Activated naive CD8-positive, alpha-beta T cell treated with anti-CD3 and anti-CD28 coated beads, Interleukin-2, amount 10 ng/mL, durations not matched to agents 7 days and 5 days (primary cell): ENCODE measurements around the gene LGI4. TPM values are rescaled to one million over a fixed set of nuclear protein-coding genes. Genes with fewer than 3 reads are reported as not detected.

ENCODE experiments used
- ATAC-seq: fragments of 150-1000 bp; cut with Tn5 transposase; one replicate; pipeline ENCODE4 v1.10.0; 2021; ENCODE audit warnings: low read depth, moderate library complexity
- POLR2A ChIA-PET: fragments of 350-600 bp; sonication (Branson Sonifier 250); formaldehyde crosslinking; loops from one replicate; lab custom pipeline; 2021; ENCODE audit warnings: antibody characterized with exemption; lab: Charles Lee
- DNase-seq: peaks from one replicate; pipeline ENCODE4 v3.0.0; 2021
- H3K27ac Mint-ChIP-seq: one replicate; pipeline ENCODE4 v1.8.0; 2022; ENCODE audit warnings: mild to moderate bottlenecking, mixed read lengths
- H3K27me3 Mint-ChIP-seq: one replicate; pipeline ENCODE4 v1.8.0; 2022; ENCODE audit warnings: mild to moderate bottlenecking, moderate library complexity, mixed read lengths
- H3K36me3 Mint-ChIP-seq: one replicate; pipeline ENCODE4 v1.8.0; 2021; ENCODE audit warnings: mild to moderate bottlenecking, mixed read lengths
- H3K4me1 Mint-ChIP-seq: one replicate; pipeline ENCODE4 v1.8.0; 2021; ENCODE audit warnings: mixed read lengths
- H3K4me3 Mint-ChIP-seq: one replicate; pipeline ENCODE4 v1.8.0; 2022; ENCODE audit warnings: mild to moderate bottlenecking, moderate library complexity, mixed read lengths
- H3K9me3 Mint-ChIP-seq: one replicate; pipeline ENCODE4 v1.8.0; 2021; ENCODE audit warnings: mixed read lengths
- total RNA-seq, 2 experiments: library from RNA; stranded (reverse); gene quantifications; one replicate each; pipeline ENCODE4 v1.2.3, GENCODE V29; 2021

LGI4 gene
- total RNA-seq, 2 experiments from 2014 or later: 0.28 to 0.44 TPM

DNA sequence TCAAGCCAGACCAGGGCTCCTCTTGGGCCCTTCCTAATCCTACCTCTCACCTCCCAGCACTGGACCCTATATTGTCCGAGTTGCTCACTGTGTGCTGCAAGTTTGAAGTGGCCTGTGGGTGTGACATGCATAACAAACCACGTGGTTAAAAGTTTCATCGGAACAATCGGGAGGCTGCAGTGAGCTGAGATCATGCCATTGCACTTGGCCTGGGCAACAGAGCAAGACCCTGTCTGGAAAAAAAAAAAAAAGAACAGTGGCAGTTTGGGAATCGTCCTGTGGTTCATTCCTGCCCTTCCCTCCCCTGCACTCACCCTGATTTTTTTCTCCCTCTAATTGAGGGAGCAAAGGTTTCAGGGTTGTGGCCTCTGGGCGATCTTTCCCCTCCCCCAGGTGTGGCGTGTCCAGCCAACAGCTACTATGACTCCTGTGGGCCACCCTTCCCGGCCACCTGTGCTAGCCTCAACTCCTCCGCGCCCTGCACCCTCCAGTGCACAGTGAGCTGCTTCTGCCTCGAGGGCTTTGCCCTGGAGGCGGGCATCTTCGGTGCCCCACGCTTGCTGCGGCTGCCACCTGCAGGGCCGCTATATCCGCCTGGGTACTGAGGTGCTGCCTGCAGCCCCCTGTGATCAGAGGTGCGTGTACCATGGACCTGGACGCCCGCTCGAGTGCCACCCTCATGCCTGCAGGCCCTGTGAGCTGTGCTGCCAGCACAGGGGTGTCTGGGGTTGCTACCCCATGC is 35.5 kb downstream of the LGI4 start:
- ATAC-seq: no peak
- no peaks in the 10 kb centered on the region for H3K9me3 Mint-ChIP-seq
- POLR2A ChIA-PET: no interaction called here
- no peaks in the 10 kb centered on the region for H3K4me1 Mint-ChIP-seq
- no peak overlapping the region for H3K4me3 Mint-ChIP-seq
- no peak overlapping the region for H3K27ac Mint-ChIP-seq
- DNase-seq: no peak
- H3K27me3 Mint-ChIP-seq: peaks cover 6% of the 10 kb centered on the region
- H3K36me3 Mint-ChIP-seq: no peaks in the 10 kb centered on the region

DNA sequence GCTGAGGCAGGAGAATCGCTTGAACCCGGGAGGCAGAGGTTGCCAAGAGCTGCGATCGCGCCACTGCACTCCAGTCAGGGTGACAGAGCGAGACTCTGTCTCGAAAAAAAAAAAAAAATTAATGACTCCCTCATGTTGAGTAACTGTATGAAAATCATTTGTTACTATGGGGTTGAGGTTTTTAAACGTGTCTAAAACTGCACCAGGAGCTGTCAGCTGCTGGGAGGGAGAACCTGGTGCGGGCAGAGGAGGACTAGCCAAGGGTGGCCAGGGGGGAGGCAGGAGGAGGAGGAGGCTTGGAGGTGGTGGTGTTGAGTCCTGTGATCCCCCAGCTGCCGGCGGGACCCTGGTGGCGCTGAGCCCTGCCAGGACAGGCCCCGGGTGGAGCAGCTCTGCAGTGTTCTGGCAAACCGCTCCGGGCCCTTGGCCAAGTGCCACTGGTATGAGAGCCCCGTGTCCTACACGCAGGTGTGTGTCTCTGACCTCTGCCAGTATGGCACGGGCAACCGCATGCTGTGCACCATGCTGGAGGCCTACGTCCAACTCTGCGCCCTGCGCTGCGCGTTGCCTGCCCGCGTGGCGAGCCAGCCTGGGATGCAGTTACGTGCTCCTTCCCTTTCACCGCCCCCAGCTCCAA is 36.3 kb downstream of the LGI4 start:
- H3K36me3 Mint-ChIP-seq: no peaks in the 10 kb centered on the region
- POLR2A ChIA-PET: no interaction called here
- no peaks in the 10 kb centered on the region for H3K4me1 Mint-ChIP-seq
- H3K4me3 Mint-ChIP-seq: no peak overlapping the region
- H3K27me3 Mint-ChIP-seq: peaks cover 6% of the 10 kb centered on the region
- no peak for DNase-seq
- ATAC-seq: no peak
- H3K27ac Mint-ChIP-seq: no peak overlapping the region
- H3K9me3 Mint-ChIP-seq: no peaks in the 10 kb centered on the region

DNA sequence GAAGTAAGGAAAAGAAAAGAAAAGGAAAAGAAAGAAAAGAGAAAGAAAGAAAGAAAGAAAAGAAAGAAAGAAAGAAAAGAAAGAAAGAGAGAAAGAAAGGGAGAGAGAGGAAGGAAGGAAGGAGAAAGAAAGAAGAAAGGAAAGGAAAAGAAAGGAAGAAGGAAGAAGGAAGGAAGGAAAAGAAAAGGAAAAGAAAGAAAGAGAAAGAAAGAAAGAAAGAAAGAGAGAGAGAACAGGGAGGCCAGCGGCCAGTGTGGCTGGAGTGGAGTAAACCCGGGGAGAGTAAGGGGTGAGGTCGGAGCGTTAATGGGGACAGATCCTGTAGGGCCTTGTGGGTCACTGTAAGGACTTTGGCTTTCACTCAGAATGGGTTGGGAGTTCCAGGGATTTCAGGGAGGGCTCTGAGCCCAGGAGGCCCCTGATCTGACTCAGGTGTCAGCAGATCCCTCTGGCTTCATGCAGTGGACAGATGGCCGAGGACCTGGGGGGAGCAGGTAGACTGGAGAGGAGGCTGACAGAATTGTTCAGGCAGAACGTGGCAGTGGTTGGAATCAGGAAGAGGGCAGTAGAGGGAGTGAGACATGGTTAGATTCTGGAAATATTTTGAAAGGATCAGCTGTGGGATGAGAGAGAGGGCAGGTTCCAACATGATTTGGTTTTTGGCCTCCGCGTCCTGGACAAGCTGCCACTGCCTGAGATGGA is 39.0 kb downstream of the LGI4 start:
- H3K4me1 Mint-ChIP-seq: no peaks in the 10 kb centered on the region
- POLR2A ChIA-PET: no interaction called here
- H3K27me3 Mint-ChIP-seq: peaks cover 10% of the 10 kb centered on the region
- H3K4me3 Mint-ChIP-seq: no peak overlapping the region
- ATAC-seq (no peak), DNase-seq (no peak)
- H3K27ac Mint-ChIP-seq: no peak overlapping the region
- no peaks in the 10 kb centered on the region for H3K36me3 Mint-ChIP-seq
- H3K9me3 Mint-ChIP-seq: no peaks in the 10 kb centered on the region

DNA sequence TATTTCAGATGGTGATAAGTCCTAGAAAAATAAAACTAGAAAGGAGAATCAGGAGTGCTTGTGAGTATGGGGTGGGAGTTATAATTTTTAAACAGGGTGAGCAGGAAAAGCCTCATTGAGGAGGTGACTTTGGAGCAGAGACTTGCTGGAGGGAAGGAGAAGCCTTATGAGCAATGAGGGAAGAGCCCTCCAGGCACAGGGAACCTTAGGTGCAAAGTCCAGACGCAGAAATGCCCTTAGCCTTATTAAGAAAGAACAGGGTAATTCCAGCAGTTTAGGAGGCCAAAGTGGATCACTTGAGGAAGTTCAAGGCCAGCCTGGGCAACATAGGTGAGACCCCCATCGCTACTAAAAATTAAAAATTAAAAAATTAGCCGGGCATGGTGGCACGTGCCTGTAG is 40.2 kb downstream of the LGI4 start:
- DNase-seq (no peak), ATAC-seq (no peak)
- no peaks in the 10 kb centered on the region for H3K36me3 Mint-ChIP-seq
- peaks cover 16% of the 10 kb centered on the region for H3K27me3 Mint-ChIP-seq
- POLR2A ChIA-PET: no interaction called here
- H3K4me3 Mint-ChIP-seq: no peak overlapping the region
- H3K9me3 Mint-ChIP-seq: no peaks in the 10 kb centered on the region
- no peak overlapping the region for H3K27ac Mint-ChIP-seq
- no peaks in the 10 kb centered on the region for H3K4me1 Mint-ChIP-seq

DNA sequence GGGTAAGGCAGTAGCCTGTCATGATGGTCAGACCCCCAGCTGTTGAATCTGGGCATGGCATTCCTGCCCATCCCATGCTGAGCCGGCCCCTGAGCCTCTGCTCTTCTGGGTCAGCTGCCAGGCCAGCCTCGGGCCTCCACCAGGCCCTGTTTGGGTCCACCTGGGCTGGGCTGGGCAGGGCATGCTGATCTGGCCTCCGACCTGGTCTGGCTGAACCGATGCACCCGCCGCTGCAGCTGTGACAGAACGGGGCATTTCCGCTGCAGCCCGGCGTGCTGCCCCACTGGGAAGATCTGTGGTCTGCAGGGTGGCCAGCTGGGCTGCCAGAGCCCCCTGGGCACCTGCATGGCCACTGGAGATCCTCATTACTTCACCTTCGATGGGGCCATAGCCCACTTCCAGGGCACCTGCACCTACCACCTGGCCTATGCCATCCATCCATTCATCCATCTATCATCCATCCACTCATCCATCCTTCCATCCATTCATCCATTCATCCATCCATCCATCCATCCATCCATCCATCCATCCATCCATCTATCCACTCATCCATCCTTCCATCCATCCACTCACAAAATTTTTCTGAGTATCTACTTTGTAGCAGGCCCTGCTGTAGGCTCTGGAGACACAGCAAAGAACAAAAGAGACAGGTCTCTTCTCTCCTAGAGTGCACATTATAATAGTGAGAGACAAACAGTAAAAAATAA is 40.8 kb downstream of the LGI4 start:
- peaks cover 20% of the 10 kb centered on the region for H3K27me3 Mint-ChIP-seq
- H3K4me1 Mint-ChIP-seq: no peaks in the 10 kb centered on the region
- no peak for DNase-seq
- H3K27ac Mint-ChIP-seq: no peak overlapping the region
- no peaks in the 10 kb centered on the region for H3K9me3 Mint-ChIP-seq
- ATAC-seq: no peak
- H3K4me3 Mint-ChIP-seq: no peak overlapping the region
- no peaks in the 10 kb centered on the region for H3K36me3 Mint-ChIP-seq
- POLR2A ChIA-PET: no interaction called here

DNA sequence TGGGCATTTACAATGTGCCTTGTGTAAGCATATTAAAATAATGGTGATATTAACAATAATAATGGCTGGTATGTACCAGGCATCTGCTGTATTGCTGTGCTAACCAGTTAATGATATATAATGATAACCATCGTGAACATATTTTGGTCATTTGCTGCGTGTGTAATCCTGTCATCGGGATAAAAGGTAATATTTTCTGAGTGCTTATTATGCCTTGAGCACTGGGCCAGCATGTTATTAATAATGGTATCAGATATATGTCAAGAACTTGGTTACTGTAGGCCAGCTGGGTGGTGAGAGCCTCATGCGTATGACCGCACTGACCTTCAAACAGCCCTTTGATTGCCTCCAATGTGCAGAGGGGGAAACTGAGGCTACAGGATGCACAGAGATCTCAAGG is 41.4 kb downstream of the LGI4 start:
- POLR2A ChIA-PET: no interaction called here
- H3K27ac Mint-ChIP-seq: no peak overlapping the region
- no peaks in the 10 kb centered on the region for H3K4me1 Mint-ChIP-seq
- H3K27me3 Mint-ChIP-seq: peaks cover 20% of the 10 kb centered on the region
- DNase-seq: no peak
- no peak overlapping the region for H3K4me3 Mint-ChIP-seq
- no peaks in the 10 kb centered on the region for H3K36me3 Mint-ChIP-seq
- no peak for ATAC-seq
- no peaks in the 10 kb centered on the region for H3K9me3 Mint-ChIP-seq

DNA sequence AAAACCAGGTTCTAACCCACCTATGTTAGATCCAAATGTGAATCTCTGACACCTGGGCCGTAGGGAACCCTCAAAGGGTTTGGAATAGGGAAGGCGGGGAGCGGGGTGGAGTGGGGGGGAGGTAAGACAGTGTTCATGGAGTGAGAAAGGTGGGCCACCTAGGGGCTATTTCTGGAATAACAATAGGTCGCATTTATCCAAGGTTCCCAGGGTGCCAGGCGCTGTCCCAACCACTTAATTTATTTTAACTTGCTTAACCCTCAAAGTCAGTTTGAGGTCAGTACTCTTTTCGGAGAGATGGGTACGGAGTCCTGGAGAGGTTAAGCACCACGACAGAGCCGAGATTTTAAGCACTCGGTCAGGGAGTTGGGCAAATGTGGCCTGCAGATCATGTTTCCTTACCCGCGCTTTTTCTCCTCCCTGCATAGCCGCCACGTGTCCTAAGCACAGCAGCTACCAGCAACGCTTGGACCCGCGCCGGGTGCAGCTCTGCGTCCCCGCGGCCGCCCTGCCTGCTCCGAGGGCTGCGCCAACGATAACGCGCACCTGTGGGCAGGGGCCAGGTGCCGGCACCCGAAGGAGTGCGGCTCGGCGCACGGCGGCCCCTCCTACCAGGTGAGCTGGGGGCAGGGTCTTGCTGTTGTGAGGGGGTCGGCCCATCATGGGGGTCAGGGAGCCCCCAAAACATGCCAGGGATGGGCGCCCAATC is 44.2 kb downstream of the LGI4 start:
- peaks cover 16% of the 10 kb centered on the region for H3K27me3 Mint-ChIP-seq
- POLR2A ChIA-PET: no interaction called here
- no peak overlapping the region for H3K4me3 Mint-ChIP-seq
- no peaks in the 10 kb centered on the region for H3K4me1 Mint-ChIP-seq
- no peak overlapping the region for H3K27ac Mint-ChIP-seq
- no peaks in the 10 kb centered on the region for H3K9me3 Mint-ChIP-seq
- peak; percentile 52 for ATAC-seq
- no peaks in the 10 kb centered on the region for H3K36me3 Mint-ChIP-seq
- DNase-seq: no peak

DNA sequence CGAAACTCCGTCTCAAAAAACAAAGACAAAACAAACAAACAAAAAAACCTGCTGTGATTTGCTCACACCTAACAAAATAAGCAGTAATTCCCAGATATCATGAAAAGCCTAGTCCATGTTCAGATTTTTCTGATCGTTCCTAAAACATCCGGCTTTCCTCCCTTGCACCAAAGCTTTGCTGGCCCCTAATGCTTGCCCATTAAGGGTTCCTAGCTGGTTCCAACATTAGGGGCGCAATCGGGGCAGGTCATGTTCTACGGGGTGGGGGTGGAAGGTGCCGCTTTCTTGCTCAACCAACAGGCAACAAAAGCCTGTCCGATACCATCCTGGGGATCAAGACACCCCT is 44.7 kb downstream of the LGI4 start:
- Mint-ChIP-seq H3K4me3 (no peak overlapping the region), H3K4me1 (no peaks in the 10 kb centered on the region), H3K27ac (no peak overlapping the region), H3K9me3 (no peaks in the 10 kb centered on the region), H3K27me3 (peaks cover 16% of the 10 kb centered on the region), H3K36me3 (no peaks in the 10 kb centered on the region)
- DNase-seq (no peak), ATAC-seq (no peak)
- POLR2A ChIA-PET: no interaction called here

DNA sequence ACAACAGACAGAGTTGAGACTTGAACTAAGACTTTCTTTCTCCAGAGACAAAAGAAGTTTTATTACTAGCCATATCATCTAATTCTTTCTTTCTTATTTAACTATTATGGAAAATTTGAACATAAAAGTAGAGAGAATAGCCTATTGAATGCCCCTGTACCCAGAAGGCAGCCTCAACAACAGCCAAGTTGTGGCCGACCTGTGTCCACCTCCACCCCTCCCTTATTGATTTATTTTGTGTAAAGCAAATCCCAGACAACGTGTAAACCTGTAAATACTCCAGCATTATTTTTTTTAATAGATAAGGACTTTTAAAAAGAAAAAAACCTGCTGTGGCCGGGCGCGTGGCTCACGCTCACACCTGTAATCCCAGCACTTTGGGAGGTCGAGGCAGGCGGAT is 45.3 kb downstream of the LGI4 start:
- no peak for ATAC-seq
- Mint-ChIP-seq H3K4me3 (no peak overlapping the region), H3K27ac (no peak overlapping the region), H3K4me1 (no peaks in the 10 kb centered on the region), H3K36me3 (no peaks in the 10 kb centered on the region), H3K27me3 (peaks cover 16% of the 10 kb centered on the region), H3K9me3 (no peaks in the 10 kb centered on the region)
- DNase-seq: no peak
- POLR2A ChIA-PET: no interaction called here

DNA sequence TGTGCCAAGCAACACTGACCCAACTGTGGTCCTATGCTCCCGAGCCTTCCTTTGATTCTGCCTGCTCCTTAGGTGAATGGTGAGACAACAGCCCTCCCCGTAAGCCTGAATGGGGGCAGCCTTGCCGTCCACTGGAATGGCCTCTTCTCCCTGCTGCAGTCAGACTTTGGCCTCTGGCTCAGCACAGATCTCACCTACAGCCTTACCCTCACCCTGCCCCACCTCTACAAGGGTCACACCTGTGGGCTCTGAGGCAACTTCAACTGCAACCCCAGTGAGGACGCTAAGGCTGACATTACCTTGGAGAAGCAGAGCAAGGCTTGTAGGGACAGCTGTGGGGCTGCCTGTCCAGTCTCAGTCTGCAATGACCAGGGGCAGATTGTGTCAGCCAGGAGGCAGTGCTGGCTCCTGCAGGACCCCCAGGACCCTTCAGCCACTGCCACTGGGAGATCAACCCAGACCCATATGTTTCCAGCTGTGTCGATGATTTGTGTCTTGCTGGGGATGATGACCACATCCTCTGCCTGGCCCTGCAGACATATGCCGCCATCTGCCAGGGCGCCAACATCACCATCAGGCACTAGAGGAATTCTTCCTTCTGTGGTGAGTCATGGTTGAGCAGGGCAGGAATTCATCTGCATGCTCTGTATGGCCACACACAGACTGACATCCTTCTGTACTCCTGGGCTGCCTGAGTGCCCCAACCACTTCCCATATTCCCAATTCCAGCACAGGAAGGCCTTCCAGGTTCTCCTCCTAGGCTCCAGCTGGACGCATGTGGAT is 46.5 kb downstream of the LGI4 start:
- H3K36me3 Mint-ChIP-seq: no peaks in the 10 kb centered on the region
- POLR2A ChIA-PET: no interaction called here
- H3K4me1 Mint-ChIP-seq: no peaks in the 10 kb centered on the region
- ATAC-seq (no peak), DNase-seq (no peak)
- H3K27ac Mint-ChIP-seq: no peak overlapping the region
- H3K9me3 Mint-ChIP-seq: no peaks in the 10 kb centered on the region
- H3K27me3 Mint-ChIP-seq: peaks cover 14% of the 10 kb centered on the region
- H3K4me3 Mint-ChIP-seq: no peak overlapping the region

DNA sequence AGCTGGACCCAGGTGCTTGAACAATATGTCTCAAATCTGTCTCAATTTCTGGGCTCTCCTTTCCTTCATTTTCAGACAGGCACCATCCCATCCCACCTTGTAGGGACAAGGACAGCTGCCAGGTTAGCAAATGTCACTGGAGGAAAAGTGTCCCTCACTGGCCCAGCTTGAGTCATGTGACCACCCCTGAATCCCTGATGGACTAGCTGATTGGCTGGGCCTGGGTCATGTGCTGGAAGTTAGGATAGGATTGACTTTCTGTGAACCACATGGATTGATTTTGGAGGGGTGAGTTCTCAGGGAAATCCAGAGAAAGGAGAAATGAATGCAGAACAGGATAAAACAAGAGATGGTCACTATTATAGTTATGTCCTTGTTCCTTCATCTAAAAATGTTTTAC is 47.5 kb downstream of the LGI4 start:
- no peak overlapping the region for H3K27ac Mint-ChIP-seq
- no peak for ATAC-seq
- H3K27me3 Mint-ChIP-seq: peaks cover 10% of the 10 kb centered on the region
- no peaks in the 10 kb centered on the region for H3K36me3 Mint-ChIP-seq
- H3K4me1 Mint-ChIP-seq: no peaks in the 10 kb centered on the region
- POLR2A ChIA-PET: no interaction called here
- H3K9me3 Mint-ChIP-seq: no peaks in the 10 kb centered on the region
- no peak overlapping the region for H3K4me3 Mint-ChIP-seq
- DNase-seq: no peak

DNA sequence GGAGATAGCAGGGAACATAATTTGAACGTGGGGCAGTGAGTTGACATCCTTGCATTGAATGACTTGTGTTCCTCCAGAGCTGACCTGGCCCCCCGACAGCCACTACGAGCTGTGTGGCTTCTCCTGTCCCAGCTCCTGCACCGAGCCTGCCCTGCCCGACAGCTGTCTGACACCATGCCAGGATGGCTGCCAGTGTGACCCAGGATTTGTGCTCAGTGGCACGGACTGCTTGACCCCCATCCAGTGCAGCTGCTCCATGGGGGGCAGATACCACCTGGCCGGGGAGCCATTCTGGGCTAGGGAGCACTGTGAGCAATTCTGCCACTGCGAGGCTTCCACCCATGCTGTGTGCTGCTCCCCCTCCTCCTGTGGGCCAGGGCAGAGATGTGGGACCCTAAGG is 48.4 kb downstream of the LGI4 start:
- Mint-ChIP-seq H3K36me3 (no peaks in the 10 kb centered on the region), H3K9me3 (no peaks in the 10 kb centered on the region), H3K4me3 (no peak overlapping the region), H3K27ac (no peak overlapping the region), H3K27me3 (peaks cover 10% of the 10 kb centered on the region), H3K4me1 (no peaks in the 10 kb centered on the region)
- ATAC-seq: no peak
- DNase-seq: no peak
- POLR2A ChIA-PET: no interaction called here

DNA sequence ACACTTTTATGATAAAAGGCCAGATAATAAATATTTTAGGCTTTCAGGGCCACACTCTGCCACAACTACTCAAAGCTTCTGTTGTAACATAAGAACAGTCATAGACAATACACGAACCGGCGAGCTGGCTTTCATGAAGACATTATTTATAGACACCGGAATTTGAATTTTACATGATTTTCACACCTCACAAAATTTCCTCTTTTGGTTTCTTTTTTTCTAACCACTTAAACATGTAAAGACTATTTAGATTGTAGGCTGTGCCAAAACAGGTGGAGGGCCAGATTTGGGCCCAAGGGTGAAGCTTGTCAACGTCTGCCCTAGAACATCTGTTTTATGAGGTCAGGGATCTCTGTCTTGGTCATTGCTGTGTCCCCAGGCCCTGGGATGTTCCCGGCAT is 48.9 kb downstream of the LGI4 start:
- no peak for ATAC-seq
- H3K27ac Mint-ChIP-seq: no peak overlapping the region
- peaks cover 10% of the 10 kb centered on the region for H3K27me3 Mint-ChIP-seq

More for the DNA sequence above, 48.9 kb downstream of the LGI4 start:
- Mint-ChIP-seq H3K36me3 (no peaks in the 10 kb centered on the region), H3K4me3 (no peak overlapping the region), H3K9me3 (no peaks in the 10 kb centered on the region), H3K4me1 (no peaks in the 10 kb centered on the region)
- no peak for DNase-seq
- POLR2A ChIA-PET: no interaction called here
